Colon (tissue), 2 donors: Measurements from ENCODE around the gene FNIP1.
A peak's percentile ranks its signal among the peaks of the same experiment; 100 is the strongest.
"Not testable (repeated sequence)": the region's sequence is repeated elsewhere in the genome, so short reads cannot be mapped to it uniquely, and the experiment has no call there.

Source experiments
- FAIRE-seq: peaks from 2 replicates; lab custom pipeline; 2012; peaks lifted over from hg19 to GRCh38; lab: Jason Lieb, UNC
- donor health status: control.
- donor health status: control.

Gene FNIP1

GRCh38 chr5:131786900-131787692 lies 9.7 kb downstream of the FNIP1 start:
- FAIRE-seq = no peak

- no peak for FAIRE-seq
These were observed 10.8 kb downstream of the FNIP1 start for GRCh38 chr5:131786036-131786435.

GRCh38 chr5:131783874-131784273 lies 12.9 kb downstream of the FNIP1 start:
- FAIRE-seq = no peak

GRCh38 chr5:131783357-131783756 lies 13.5 kb downstream of the FNIP1 start:
- FAIRE-seq = no peak

- no peak for FAIRE-seq
These were observed 14.1 kb downstream of the FNIP1 start for GRCh38 chr5:131782717-131783116.

GRCh38 chr5:131778141-131778540 lies 18.7 kb downstream of the FNIP1 start:
- FAIRE-seq = not testable (repeated sequence)

- no peak for FAIRE-seq
These were observed 20.4 kb downstream of the FNIP1 start for GRCh38 chr5:131776450-131776849.

- FAIRE-seq = no peak
These were observed 22.0 kb downstream of the FNIP1 start for GRCh38 chr5:131774652-131775367.

- FAIRE-seq = no peak
These were observed 23.0 kb downstream of the FNIP1 start for GRCh38 chr5:131773805-131774204.

GRCh38 chr5:131771692-131772091 lies 25.1 kb downstream of the FNIP1 start:
- no peak for FAIRE-seq

- FAIRE-seq = no peak
These were observed 26.9 kb downstream of the FNIP1 start for GRCh38 chr5:131769961-131770360.

- FAIRE-seq = peak; percentile 49
These were observed 27.5 kb downstream of the FNIP1 start for GRCh38 chr5:131769336-131769735.

GRCh38 chr5:131767891-131768290 lies 28.9 kb downstream of the FNIP1 start:
- FAIRE-seq = no peak

GRCh38 chr5:131766689-131767088 lies 30.1 kb downstream of the FNIP1 start:
- no peak for FAIRE-seq

- no peak for FAIRE-seq
These were observed 31.6 kb downstream of the FNIP1 start for GRCh38 chr5:131765261-131765660.

- FAIRE-seq = no peak
These were observed 32.8 kb downstream of the FNIP1 start for GRCh38 chr5:131763968-131764367.

GRCh38 chr5:131760793-131761192 lies 36.0 kb downstream of the FNIP1 start:
- no peak for FAIRE-seq

GRCh38 chr5:131759704-131760103 lies 37.1 kb downstream of the FNIP1 start:
- FAIRE-seq = no peak

GRCh38 chr5:131758520-131758900 lies 38.3 kb downstream of the FNIP1 start:
- FAIRE-seq = no peak

GRCh38 chr5:131757830-131758519 lies 38.8 kb downstream of the FNIP1 start:
- no peak for FAIRE-seq

- no peak for FAIRE-seq
These were observed 39.9 kb downstream of the FNIP1 start for GRCh38 chr5:131756942-131757341.

- no peak for FAIRE-seq
These were observed 42.5 kb downstream of the FNIP1 start for GRCh38 chr5:131754363-131754762.

GRCh38 chr5:131751506-131751905 lies 45.3 kb downstream of the FNIP1 start:
- no peak for FAIRE-seq
